GM12878 (cell line): Measurements from ENCODE around the gene COL15A1. TPM values are rescaled to one million over a fixed set of nuclear protein-coding genes. Genes with fewer than 3 reads are reported as not detected.

Experiments
- ATAC-seq: fragments of 200-7000 bp; cut with Tn5 transposase; 3 replicates; pipeline ENCODE4 v1.9.1; 2020; ENCODE audit warnings: mild to moderate bottlenecking, moderate library complexity
- BruUV-seq: library from RNA; stranded (reverse); fragments of 400-500 nt; replicated peaks from 2 replicates; lab custom pipeline; 2021; lab: Mats Ljungman, UMichigan
- CTCF ChIA-PET: fragments of 300-600 bp; sonication (Branson Sonifier 250); formaldehyde crosslinking; extraction: SDS; loops from one replicate; lab custom pipeline; 2021; ENCODE audit warnings: inconsistent platforms; lab: Yijun Ruan, JAX
- POLR2A ChIA-PET: fragments of 350-600 bp; formaldehyde crosslinking; extraction: SDS; loops from one replicate; lab custom pipeline; 2021; ENCODE audit warnings: inconsistent platforms; lab: Charles Lee
- RAD21 ChIA-PET: fragments of 300-600 bp; sonication (Branson Sonifier 250); formaldehyde crosslinking; loops from one replicate; lab custom pipeline; 2023; ENCODE audit warnings: antibody characterized with exemption; ENCODE audit not compliant: unreplicated experiment; lab: Charles Lee
- SMC1A ChIA-PET: fragments of 300-600 bp; sonication (Branson Sonifier 250); formaldehyde crosslinking; loops from one replicate; lab custom pipeline; 2023; ENCODE audit not compliant: unreplicated experiment, uncharacterized antibody; lab: Charles Lee
- DNase-seq: peaks from one replicate; pipeline ENCODE4 v3.0.0-alpha.2; 2011; ENCODE audit warnings: low read depth, low spot score
- FAIRE-seq: peaks from 3 replicates; lab custom pipeline; 2011; peaks lifted over from hg19 to GRCh38; lab: Jason Lieb, UNC
- H2AFZ ChIP-seq: 2 replicates; pipeline ENCODE4 v1.6.0; 2011; ENCODE audit warnings: low read depth, low read length, control low read depth; ENCODE audit not compliant: control insufficient read depth
- H3K27ac ChIP-seq: 2 replicates; pipeline ENCODE4 v1.5.1; 2011; ENCODE audit warnings: control low read depth; ENCODE audit not compliant: control insufficient read depth, insufficient read depth
- H3K27me3 ChIP-seq, 2 experiments: replicated peaks in 1 of 2; 2 replicates each; pipeline versions ENCODE4 v1.6.0 to v1.6.1; 2011; ENCODE audit warnings: low read length in 1 of 2; ENCODE audit not compliant: control insufficient read depth in 2 of 2, insufficient read depth in 2 of 2
- H3K36me3 ChIP-seq, 2 experiments: 2 replicates each; pipeline ENCODE4 v1.5.1; 2011; ENCODE audit warnings: low read length in 1 of 2; ENCODE audit not compliant: control insufficient read depth in 2 of 2, insufficient read depth in 2 of 2
- H3K4me1 ChIP-seq: 2 replicates; pipeline ENCODE4 v1.6.1; 2011; ENCODE audit warnings: mild to moderate bottlenecking, low read length, moderate library complexity, mixed read lengths; ENCODE audit not compliant: control insufficient read depth, insufficient read depth
- H3K4me2 ChIP-seq: 2 replicates; pipeline ENCODE4 v1.6.0; 2011; ENCODE audit warnings: control low read depth; ENCODE audit not compliant: control insufficient read depth, insufficient read depth
- H3K4me3 ChIP-seq: fragments of 200-600 bp; sonication (generic); 2 replicates; pipeline ENCODE4 v1.5.1; 2016
- H3K79me2 ChIP-seq: 2 replicates; pipeline ENCODE4 v1.6.0; 2011; ENCODE audit warnings: low read length; ENCODE audit not compliant: control insufficient read depth, insufficient read depth
- H3K9ac ChIP-seq: 2 replicates; pipeline ENCODE4 v1.8.0; 2011; ENCODE audit warnings: low read length, control low read depth, mixed read lengths; ENCODE audit not compliant: control insufficient read depth, insufficient read depth
- H3K9me3 ChIP-seq: replicated peaks from 3 replicates; pipeline ENCODE4 v1.5.1; 2011; ENCODE audit warnings: mild to moderate bottlenecking, low read length; ENCODE audit not compliant: control insufficient read depth, insufficient read depth
- H4K20me1 ChIP-seq: 2 replicates; pipeline ENCODE4 v1.6.0; 2011; ENCODE audit not compliant: control insufficient read depth, insufficient read depth
- CEBPZ ChIP-seq: fragments of 150-350 bp; IDR thresholded peaks from 2 replicates; pipeline ENCODE4 v1.6.1; 2016; ENCODE audit warnings: low read depth, low read length
- HCFC1 ChIP-seq: fragments of 150-350 bp; IDR thresholded peaks from 2 replicates; pipeline ENCODE4 v1.6.1; 2014; ENCODE audit warnings: low read length
- IRF3 ChIP-seq: fragments of 450-650 bp; IDR thresholded peaks from 2 replicates; pipeline ENCODE4 v1.6.1; 2014; ENCODE audit warnings: mild to moderate bottlenecking
- JUND ChIP-seq: IDR thresholded peaks from 2 replicates; pipeline ENCODE4 v1.6.1; 2012; ENCODE audit warnings: low read depth, mild to moderate bottlenecking, low read length, improper control_type of control experiment, moderate library complexity
- NBN ChIP-seq: fragments of 450-650 bp; IDR thresholded peaks from 2 replicates; pipeline ENCODE4 v1.6.1; 2016
- PAX5 ChIP-seq: IDR thresholded peaks from 2 replicates; pipeline ENCODE4 v1.6.1; 2011; ENCODE audit warnings: low read depth, low read length, borderline replicate concordance
- RBBP5 ChIP-seq: fragments of 200-600 bp; sonication (generic); conservative IDR thresholded peaks from 2 replicates; pipeline ENCODE4 v1.6.1; 2016
- RCOR1 ChIP-seq: conservative IDR thresholded peaks from 2 replicates; pipeline ENCODE4 v1.6.1; 2012; ENCODE audit warnings: low read depth, low read length, improper control_type of control experiment
- SIN3A ChIP-seq: IDR thresholded peaks from 2 replicates; pipeline ENCODE4 v1.6.1; 2012; ENCODE audit warnings: low read depth, low read length, improper control_type of control experiment
- SPI1 ChIP-seq: IDR thresholded peaks from 2 replicates; pipeline ENCODE4 v1.6.1; 2011; ENCODE audit warnings: low read depth, mild to moderate bottlenecking, low read length, moderate library complexity, borderline replicate concordance; ENCODE audit not compliant: insufficient read depth
- STAT3 ChIP-seq: IDR thresholded peaks from 2 replicates; pipeline ENCODE4 v1.6.1; 2011; ENCODE audit warnings: low read depth, low read length, improper control_type of control experiment
- SUPT20H ChIP-seq: IDR thresholded peaks from 2 replicates; pipeline ENCODE4 v1.6.1; 2011; ENCODE audit warnings: low read depth, mild to moderate bottlenecking, low read length, moderate library complexity, borderline replicate concordance; ENCODE audit not compliant: control insufficient read depth
- TAF1 ChIP-seq: IDR thresholded peaks from 2 replicates; pipeline ENCODE4 v1.6.1; 2011; ENCODE audit warnings: mild to moderate bottlenecking, low read depth, low read length, borderline replicate concordance
- TCF12 ChIP-seq: IDR thresholded peaks from 2 replicates; pipeline ENCODE4 v1.6.1; 2011; ENCODE audit warnings: low read depth, mild to moderate bottlenecking, low read length
- ZSCAN29 ChIP-seq: fragments of 450-650 bp; IDR thresholded peaks from 2 replicates; pipeline ENCODE4 v1.6.1; 2017; ENCODE audit warnings: mild to moderate bottlenecking, moderate library complexity
- WGBS: methylation state at CpG from one replicate; pipeline ENCODE4 v1.1.6; 2016; ENCODE audit warnings: low lambda C conversion rate; ENCODE audit not compliant: insufficient replicate concordance, insufficient coverage; ENCODE audit errors: missing lambda C conversion rate; 5-methylcytosine and 5-hydroxymethylcytosine counted together
- in situ Hi-C: fragments of 300-500 bp; cut with MboI; formaldehyde crosslinking; loops from 9 replicates; pipeline ENCODE4 v1.14.3; 2018; ENCODE audit warnings: mixed read lengths
- intact Hi-C: fragments of 100-400 bp; cut with micrococcal nuclease; formaldehyde crosslinking; loops from one replicate; pipeline ENCODE4 v1.14.2; 2022; ENCODE audit not compliant: unreplicated experiment
- polyA plus RNA-seq, 11 experiments: library from polyadenylated mRNA; depleted of rRNA in 4 of 11; unstranded in 6 of 11; stranded (reverse) in 5 of 11; fragments of >200 nt; fragmentation: Nextera tagmentation in 4 of 11; fragmentation: Illumina TruSeq in 1 of 11; extraction: Ambion mirVana in 4 of 11; extraction: Trizol in 1 of 11; gene quantifications; 1 replicate in 1 of 11; 2 replicates in 10 of 11; pipeline versions ENCODE4 v1.2.1 to v1.2.3, GENCODE V29; 2011 to 2016; ENCODE audit warnings: inconsistent platforms in 2 of 11, missing spikeins in 2 of 11, low read depth in 1 of 11
- total RNA-seq, 4 experiments: library from RNA; depleted of rRNA in 3 of 4; stranded (reverse); fragments of >200 nt in 3 of 4; fragmentation: Illumina TruSeq in 1 of 4; extraction: Trizol in 1 of 4; gene quantifications; 2 replicates each; pipeline versions ENCODE4 v1.2.1 to v1.2.3, GENCODE V29; 2013 to 2021
- TF ChIP-seq, protein P1 (sequence below): IDR thresholded peaks from 2 replicates; pipeline ENCODE4 v1.6.1; 2012; ENCODE audit warnings: low read length, inconsistent platforms
- TF ChIP-seq, protein P2 (sequence below): IDR thresholded peaks from 2 replicates; pipeline ENCODE4 v1.6.1; 2011; ENCODE audit warnings: mild to moderate bottlenecking, low read depth, low read length, moderate library complexity; ENCODE audit not compliant: insufficient replicate concordance

Gene COL15A1
- total and polyA plus RNA-seq, 10 of the 15 experiments (the other 5 are each of a cell fraction or from before 2014, with no cell fraction given): 0.01 to 0.28 (median 0.06) TPM; not detected in 2

DNA sequence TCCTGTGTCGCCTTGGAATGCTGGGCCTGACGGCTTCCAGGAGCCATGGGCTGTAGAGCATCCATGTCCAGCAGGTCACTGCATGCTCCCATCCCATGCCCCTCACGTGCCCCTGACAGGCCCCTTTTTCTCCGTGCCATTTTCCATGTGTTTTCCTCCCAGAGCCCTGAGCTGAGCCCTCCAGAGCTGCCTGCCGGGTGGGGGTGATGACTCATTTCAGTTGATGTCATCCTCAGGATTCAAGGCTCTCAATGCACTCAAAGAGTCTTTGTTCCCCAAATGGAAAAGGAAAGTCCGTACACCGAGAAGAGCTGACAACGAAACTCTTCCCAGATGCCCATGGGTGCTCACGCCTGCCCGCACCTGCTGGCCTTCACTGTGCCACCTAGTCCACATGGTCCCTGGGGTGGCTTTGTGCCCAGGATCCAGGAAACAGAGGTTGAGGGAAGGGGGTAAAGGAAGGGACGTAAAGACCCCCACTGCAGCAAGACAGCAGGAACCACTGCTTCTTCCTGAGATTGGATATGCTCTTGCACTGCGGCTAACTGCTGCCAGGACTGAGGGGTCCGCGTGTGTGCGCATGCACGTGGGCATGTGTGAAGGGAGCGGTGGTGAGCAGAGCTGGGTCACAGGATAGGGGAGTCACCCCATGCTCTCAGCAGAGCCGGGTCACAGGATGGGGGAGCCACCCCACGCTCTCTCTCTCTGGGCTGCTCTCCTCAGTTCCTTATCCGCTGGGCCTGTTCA is 27.6 kb downstream of the COL15A1 start:
- ChIA-PET RAD21 (no interaction called here), POLR2A (no interaction called here)
- FAIRE-seq (no peak), ATAC-seq (no peak)
- WGBS: 63% methylated on average over 20 of the region's 20 CpGs
- peaks cover 5% of the 10 kb centered on the region; the same call in 1 of the 2 replicates for H4K20me1 ChIP-seq
- no peaks in the 10 kb centered on the region for H3K79me2 ChIP-seq
- no peak overlapping the region for H3K4me3 ChIP-seq
- H3K4me2 ChIP-seq: no peak overlapping the region
- in situ Hi-C loops: no loop called here
- H3K36me3 ChIP-seq: no peaks in the 10 kb centered on the region
- H2AFZ ChIP-seq: no peak overlapping the region
- TF ChIP-seq JUND (no peak), SPI1 (no peak), RBBP5 (no peak), NBN (no peak), SUPT20H (no peak), RCOR1 (no peak), TAF1 (no peak), TCF12 (no peak), SIN3A (no peak), ZSCAN29 (no peak), IRF3 (no peak), CEBPZ (no peak), HCFC1 (no peak), PAX5 (no peak), STAT3 (no peak)
- TF ChIP-seq, protein P1, sequence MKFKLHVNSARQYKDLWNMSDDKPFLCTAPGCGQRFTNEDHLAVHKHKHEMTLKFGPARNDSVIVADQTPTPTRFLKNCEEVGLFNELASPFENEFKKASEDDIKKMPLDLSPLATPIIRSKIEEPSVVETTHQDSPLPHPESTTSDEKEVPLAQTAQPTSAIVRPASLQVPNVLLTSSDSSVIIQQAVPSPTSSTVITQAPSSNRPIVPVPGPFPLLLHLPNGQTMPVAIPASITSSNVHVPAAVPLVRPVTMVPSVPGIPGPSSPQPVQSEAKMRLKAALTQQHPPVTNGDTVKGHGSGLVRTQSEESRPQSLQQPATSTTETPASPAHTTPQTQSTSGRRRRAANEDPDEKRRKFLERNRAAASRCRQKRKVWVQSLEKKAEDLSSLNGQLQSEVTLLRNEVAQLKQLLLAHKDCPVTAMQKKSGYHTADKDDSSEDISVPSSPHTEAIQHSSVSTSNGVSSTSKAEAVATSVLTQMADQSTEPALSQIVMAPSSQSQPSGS: no peak
- TF ChIP-seq, protein P2, sequence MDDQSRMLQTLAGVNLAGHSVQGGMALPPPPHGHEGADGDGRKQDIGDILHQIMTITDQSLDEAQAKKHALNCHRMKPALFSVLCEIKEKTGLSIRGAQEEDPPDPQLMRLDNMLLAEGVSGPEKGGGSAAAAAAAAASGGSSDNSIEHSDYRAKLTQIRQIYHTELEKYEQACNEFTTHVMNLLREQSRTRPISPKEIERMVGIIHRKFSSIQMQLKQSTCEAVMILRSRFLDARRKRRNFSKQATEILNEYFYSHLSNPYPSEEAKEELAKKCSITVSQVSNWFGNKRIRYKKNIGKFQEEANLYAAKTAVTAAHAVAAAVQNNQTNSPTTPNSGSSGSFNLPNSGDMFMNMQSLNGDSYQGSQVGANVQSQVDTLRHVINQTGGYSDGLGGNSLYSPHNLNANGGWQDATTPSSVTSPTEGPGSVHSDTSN: no peak
- TF ChIP-seq, all 136 proteins: peak for 0
- CTCF ChIA-PET: interaction anchor here (7.5 to 8.4 kb wide), 2 partner anchors 25 to 170 kb away, joined by 116 to 123 read pairs; no protein-coding TSS in a partner anchor
- H3K27ac ChIP-seq: no peak overlapping the region
- H3K27me3 ChIP-seq: peaks cover 4 to 7% of the 10 kb centered on the region in 2 experiments; a peak in 3 of 4 replicates
- SMC1A ChIA-PET: no interaction called here
- no peak for DNase-seq
- no TSS peak for BruUV-seq
- intact Hi-C loops: no loop called here
- no peak overlapping the region for H3K9ac ChIP-seq
- no peaks in the 10 kb centered on the region; the same call in 1 of the 2 replicates for H3K4me1 ChIP-seq
- H3K9me3 ChIP-seq: no peaks in the 10 kb centered on the region
